KG1 (cell line): ENCODE results near the gene MVK.

Experiments used
- DNase-seq: peaks from one replicate; lab custom pipeline; 2025; lab: John Stamatoyannopoulos, UW

Gene MVK

GRCh38 chr12:109545826-109546225 is 27.8 kb upstream of the MVK start:
- DNase-seq, result no peak

- no peak for DNase-seq
Measured at GRCh38 chr12:109547286-109547685, 26.3 kb upstream of the MVK start.

- DNase-seq, result no peak
Measured at GRCh38 chr12:109548258-109548657, 25.3 kb upstream of the MVK start.

- DNase-seq, result no peak
Measured at GRCh38 chr12:109549613-109550270, 23.9 kb upstream of the MVK start.

- no peak for DNase-seq
Measured at GRCh38 chr12:109550281-109550680, 23.3 kb upstream of the MVK start.

- no peak for DNase-seq
Measured at GRCh38 chr12:109551108-109551507, 22.5 kb upstream of the MVK start.

- DNase-seq, result no peak
Measured at GRCh38 chr12:109552971-109553370, 20.6 kb upstream of the MVK start.

- no peak for DNase-seq
Measured at GRCh38 chr12:109553483-109553882, 20.1 kb upstream of the MVK start.

- no peak for DNase-seq
Measured at GRCh38 chr12:109553906-109554500, 19.6 kb upstream of the MVK start.

GRCh38 chr12:109554761-109555160 is 18.8 kb upstream of the MVK start:
- no peak for DNase-seq

GRCh38 chr12:109555431-109556315 is 17.9 kb upstream of the MVK start:
- no peak for DNase-seq

- no peak for DNase-seq
Measured at GRCh38 chr12:109557200-109557599, 16.4 kb upstream of the MVK start.

- DNase-seq, result no peak
Measured at GRCh38 chr12:109557805-109558204, 15.8 kb upstream of the MVK start.

- no peak for DNase-seq
Measured at GRCh38 chr12:109558374-109559199, 15.0 kb upstream of the MVK start.

GRCh38 chr12:109559200-109559505 is 14.4 kb upstream of the MVK start:
- no peak for DNase-seq

GRCh38 chr12:109559601-109560000 is 14.0 kb upstream of the MVK start:
- DNase-seq, result no peak

- no peak for DNase-seq
Measured at GRCh38 chr12:109560867-109561710, 12.5 kb upstream of the MVK start.

- no peak for DNase-seq
Measured at GRCh38 chr12:109561711-109562030, 11.9 kb upstream of the MVK start.

GRCh38 chr12:109562871-109563270 is 10.7 kb upstream of the MVK start:
- DNase-seq, result no peak

GRCh38 chr12:109563291-109564284 is 10.0 kb upstream of the MVK start:
- DNase-seq, result no peak
